ENCODE results near the gene DNAH9.

GRCh38 chr17:11797803-11798202, 199.5 kb downstream of the DNAH9 start:
- TF ChIP-seq CTCF (IDR thresholded peaks at IDR 0.05; ENCODE audit: poor library complexity, severe bottlenecking) (no peak), TAF1 (IDR thresholded peaks at IDR 0.05; ENCODE audit: low read depth) (no peak), EP300 (conservative IDR thresholded peaks at IDR 0.05; ENCODE audit: poor library complexity, severe bottlenecking) (no peak), EZH2 (IDR thresholded peaks at IDR 0.05; ENCODE audit: borderline replicate concordance, insufficient read depth, low read length, poor library complexity, severe bottlenecking) (no peak), SMC3 (conservative IDR thresholded peaks at IDR 0.05; ENCODE audit: poor library complexity) (no peak), REST (IDR thresholded peaks at IDR 0.05; ENCODE audit: borderline replicate concordance) (no peak)

Data from neural cell (in vitro differentiated cells).